OCI-LY7 (cell line): ENCODE data around the gene PDE11A. TPM values are rescaled to one million over a fixed set of nuclear protein-coding genes. Genes with fewer than 3 reads are reported as not detected.

Source experiments
- BruUV-seq: library from RNA; stranded (reverse); fragments of 400-500 nt; replicated peaks from 2 replicates; lab custom pipeline; 2021; lab: Mats Ljungman, UMichigan
- CTCF ChIA-PET: fragments of 300-600 bp; sonication (Branson Sonifier 250); formaldehyde crosslinking; loops from one replicate; lab custom pipeline; 2022; ENCODE audit warnings: antibody characterized with exemption; ENCODE audit not compliant: unreplicated experiment; lab: Charles Lee
- POLR2A ChIA-PET: fragments of 300-600 bp; sonication (Branson Sonifier 250); formaldehyde crosslinking; loops from one replicate; lab custom pipeline; 2022; ENCODE audit warnings: antibody characterized with exemption; lab: Charles Lee
- DNase-seq: peaks from one replicate; pipeline ENCODE4 v3.0.0-alpha.2; 2015; ENCODE audit warnings: low spot score
- H2AFZ ChIP-seq: fragments of 200-600 bp; sonication (generic), shearing (Covaris generic); 2 replicates; pipeline ENCODE4 v1.6.1; 2014; ENCODE audit warnings: mild to moderate bottlenecking, antibody characterized with exemption, low read length, moderate library complexity
- H3K27ac ChIP-seq: fragments of 200-600 bp; sonication (generic); 2 replicates; pipeline ENCODE4 v1.5.1; 2014; ENCODE audit warnings: mixed run types, low read depth, mild to moderate bottlenecking, moderate library complexity, low read length, inconsistent platforms; ENCODE audit not compliant: poor library complexity, severe bottlenecking
- H3K36me3 ChIP-seq: fragments of 200-600 bp; sonication (generic); 2 replicates; pipeline ENCODE4 v1.6.1; 2014; ENCODE audit warnings: mild to moderate bottlenecking, antibody characterized with exemption, low read length, moderate library complexity, mixed read lengths; ENCODE audit not compliant: insufficient read depth
- H3K4me1 ChIP-seq: fragments of 200-600 bp; sonication (generic); 2 replicates; pipeline ENCODE4 v1.5.1; 2014; ENCODE audit warnings: mild to moderate bottlenecking, low read length; ENCODE audit not compliant: insufficient read depth, poor library complexity, severe bottlenecking
- H3K4me2 ChIP-seq: fragments of 200-600 bp; sonication (generic); 2 replicates; pipeline ENCODE4 v1.6.1; 2014; ENCODE audit warnings: mild to moderate bottlenecking, low read length
- H3K4me3 ChIP-seq: fragments of 200-600 bp; sonication (generic); 2 replicates; pipeline ENCODE4 v1.5.1; 2014; ENCODE audit warnings: mild to moderate bottlenecking, low read depth, low read length; ENCODE audit not compliant: poor library complexity, severe bottlenecking
- H3K79me2 ChIP-seq: fragments of 200-600 bp; sonication (generic); 2 replicates; pipeline ENCODE4 v1.6.1; 2016; ENCODE audit warnings: low read depth, mild to moderate bottlenecking, low read length, moderate library complexity, mixed read lengths; ENCODE audit not compliant: insufficient read depth
- H3K9me2 ChIP-seq: fragments of 200-600 bp; sonication (generic); 2 replicates; pipeline ENCODE4 v1.6.1; 2016; ENCODE audit warnings: mild to moderate bottlenecking, low read length, mixed read lengths; ENCODE audit not compliant: insufficient read depth
- H3K9me3 ChIP-seq: fragments of 200-600 bp; sonication (generic); 2 replicates; pipeline ENCODE4 v1.6.1; 2014; ENCODE audit warnings: mild to moderate bottlenecking, mixed run types, low read length, mixed read lengths
- H4K20me1 ChIP-seq: fragments of 200-600 bp; sonication (generic); 2 replicates; pipeline ENCODE4 v1.6.1; 2014; ENCODE audit warnings: mild to moderate bottlenecking, antibody characterized with exemption, low read length, moderate library complexity, mixed read lengths; ENCODE audit not compliant: insufficient read depth
- EZH2phosphoT487 ChIP-seq: fragments of 200-600 bp; sonication (generic); IDR thresholded peaks from 2 replicates; pipeline ENCODE4 v1.6.1; 2018; ENCODE audit warnings: low read depth, borderline replicate concordance, mild to moderate bottlenecking, mixed run types, antibody characterized with exemption, low read length, moderate library complexity, mixed read lengths
- intact Hi-C: fragments of 100-400 bp; cut with micrococcal nuclease; formaldehyde crosslinking; loops from one replicate; pipeline ENCODE4 v1.10.0; 2022; ENCODE audit not compliant: unreplicated experiment
- total RNA-seq, 2 experiments: library from RNA; depleted of rRNA in 1 of 2; stranded (reverse); fragments of >200 nt in 1 of 2; shearing (Covaris generic) in 1 of 2; gene quantifications; 2 replicates each; pipeline ENCODE4 v1.2.3, GENCODE V29; 2014 to 2022
- TF ChIP-seq, protein P1 (sequence below): fragments of 200-600 bp; sonication (generic); conservative IDR thresholded peaks from 2 replicates; pipeline ENCODE4 v1.5.1; 2014; ENCODE audit warnings: mild to moderate bottlenecking, antibody characterized with exemption, low read length, moderate library complexity, mixed read lengths

Gene PDE11A
- total RNA-seq, 2 experiments from 2014 or later = 0.03 TPM; not detected in 1

DNA sequence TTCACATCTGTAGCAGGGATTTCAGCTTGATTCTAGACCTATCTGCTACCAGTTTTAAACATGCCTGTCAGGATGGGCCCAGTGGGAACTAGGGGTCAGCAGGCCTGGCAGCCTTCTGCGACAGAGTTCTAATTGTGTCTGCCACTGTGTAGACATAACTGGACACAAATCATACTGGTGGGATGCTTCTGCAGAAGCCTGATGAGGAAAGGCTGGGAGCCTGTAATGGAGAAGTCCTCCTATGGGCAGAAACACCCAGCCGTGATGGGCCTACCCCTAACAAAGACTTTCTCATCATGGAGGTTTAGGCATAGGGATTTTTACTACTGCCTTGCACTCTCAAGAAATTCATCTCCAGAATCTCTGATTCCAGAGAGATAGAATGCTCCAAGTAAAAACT lies 166.9 kb downstream of the PDE11A start:
- Histone ChIP-seq H3K9me3 (no peaks in the 10 kb centered on the region), H3K9me2 (no peaks in the 10 kb centered on the region), H3K4me1 (no peaks in the 10 kb centered on the region), H4K20me1 (no peaks in the 10 kb centered on the region), H3K36me3 (no peaks in the 10 kb centered on the region), H3K27ac (no peak overlapping the region), H3K4me2 (no peak overlapping the region), H3K4me3 (no peak overlapping the region), H3K79me2 (no peaks in the 10 kb centered on the region), H2AFZ (no peak overlapping the region)
- POLR2A ChIA-PET = no interaction called here
- CTCF ChIA-PET = no interaction called here
- BruUV-seq = no TSS peak
- no peak for TF ChIP-seq EZH2phosphoT487
- TF ChIP-seq, protein P1, sequence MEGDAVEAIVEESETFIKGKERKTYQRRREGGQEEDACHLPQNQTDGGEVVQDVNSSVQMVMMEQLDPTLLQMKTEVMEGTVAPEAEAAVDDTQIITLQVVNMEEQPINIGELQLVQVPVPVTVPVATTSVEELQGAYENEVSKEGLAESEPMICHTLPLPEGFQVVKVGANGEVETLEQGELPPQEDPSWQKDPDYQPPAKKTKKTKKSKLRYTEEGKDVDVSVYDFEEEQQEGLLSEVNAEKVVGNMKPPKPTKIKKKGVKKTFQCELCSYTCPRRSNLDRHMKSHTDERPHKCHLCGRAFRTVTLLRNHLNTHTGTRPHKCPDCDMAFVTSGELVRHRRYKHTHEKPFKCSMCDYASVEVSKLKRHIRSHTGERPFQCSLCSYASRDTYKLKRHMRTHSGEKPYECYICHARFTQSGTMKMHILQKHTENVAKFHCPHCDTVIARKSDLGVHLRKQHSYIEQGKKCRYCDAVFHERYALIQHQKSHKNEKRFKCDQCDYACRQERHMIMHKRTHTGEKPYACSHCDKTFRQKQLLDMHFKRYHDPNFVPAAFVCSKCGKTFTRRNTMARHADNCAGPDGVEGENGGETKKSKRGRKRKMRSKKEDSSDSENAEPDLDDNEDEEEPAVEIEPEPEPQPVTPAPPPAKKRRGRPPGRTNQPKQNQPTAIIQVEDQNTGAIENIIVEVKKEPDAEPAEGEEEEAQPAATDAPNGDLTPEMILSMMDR = no peak
- no peak for DNase-seq
- intact Hi-C loops = no loop called here

DNA sequence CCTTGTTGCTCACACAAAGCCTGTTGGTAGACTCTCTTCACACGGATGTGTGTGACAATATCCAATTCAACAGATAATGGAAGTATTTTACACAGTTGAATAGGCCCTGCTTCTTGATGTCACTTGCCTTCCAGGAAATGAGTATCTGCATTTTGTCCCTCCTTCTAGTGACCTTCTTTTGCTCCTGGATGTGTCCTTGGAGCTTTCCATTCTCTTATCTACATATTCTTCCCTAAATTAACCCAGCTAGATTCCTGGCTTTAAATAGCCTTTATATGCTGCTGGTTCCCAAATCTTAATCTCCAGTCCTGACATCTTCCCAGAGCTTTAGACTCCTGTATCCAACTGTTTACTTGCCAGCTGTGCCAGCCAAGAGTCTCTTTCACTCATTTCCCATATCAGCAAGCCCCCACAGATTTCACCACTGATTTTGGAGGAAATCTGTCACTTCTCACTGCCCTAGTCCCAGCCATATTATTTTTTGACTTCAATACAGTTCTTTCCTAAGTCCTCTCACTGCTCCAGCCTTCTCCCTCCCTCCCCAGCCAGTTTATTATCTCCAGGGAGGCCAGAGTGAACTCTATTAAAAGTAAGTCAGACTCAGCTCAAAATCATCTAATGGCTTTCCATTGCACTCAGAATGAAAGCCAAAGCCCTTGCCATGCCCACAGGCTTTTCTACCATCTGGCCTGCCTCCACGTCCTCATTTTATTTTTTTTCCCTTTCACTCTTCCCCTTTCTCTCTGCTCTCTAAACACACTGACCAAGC lies 170.0 kb downstream of the PDE11A start:
- Histone ChIP-seq H3K36me3 (no peaks in the 10 kb centered on the region), H3K4me3 (no peak overlapping the region), H3K4me2 (no peak overlapping the region), H3K9me3 (no peaks in the 10 kb centered on the region), H3K79me2 (no peaks in the 10 kb centered on the region), H3K9me2 (no peaks in the 10 kb centered on the region), H3K27ac (no peak overlapping the region), H3K4me1 (no peaks in the 10 kb centered on the region), H4K20me1 (no peaks in the 10 kb centered on the region), H2AFZ (no peak overlapping the region)
- no TSS peak for BruUV-seq
- DNase-seq = no peak
- POLR2A ChIA-PET = no interaction called here
- CTCF ChIA-PET = no interaction called here
- TF ChIP-seq, protein P1 = no peak
- no peak for TF ChIP-seq EZH2phosphoT487
- intact Hi-C loops = no loop called here

DNA sequence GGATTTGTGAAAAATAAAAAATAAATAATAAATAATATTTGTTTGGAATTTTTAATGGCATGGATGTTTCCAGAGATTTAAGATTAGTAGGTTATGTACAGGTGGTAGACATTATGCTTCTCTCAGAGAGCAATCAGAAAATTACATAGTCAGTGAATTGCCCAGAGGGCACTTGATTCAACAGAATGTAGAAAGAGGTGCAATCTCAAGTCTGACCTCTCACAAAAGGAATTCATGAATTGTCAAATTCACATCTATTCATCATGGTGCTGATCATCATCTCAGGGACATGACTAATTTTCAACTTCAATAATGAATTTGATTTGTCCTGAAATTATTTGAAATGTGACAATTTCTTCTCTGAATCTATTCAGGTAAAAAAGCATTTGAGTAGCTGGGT lies 172.5 kb downstream of the PDE11A start:
- no peaks in the 10 kb centered on the region for H3K9me2 ChIP-seq
- no peak overlapping the region for H3K27ac ChIP-seq
- no peak for DNase-seq
- no peaks in the 10 kb centered on the region for H3K4me1 ChIP-seq
- H3K9me3 ChIP-seq = no peaks in the 10 kb centered on the region
- TF ChIP-seq, protein P1 = no peak
- no peak for TF ChIP-seq EZH2phosphoT487
- H4K20me1 ChIP-seq = no peaks in the 10 kb centered on the region
- no TSS peak for BruUV-seq
- H3K4me3 ChIP-seq = no peak overlapping the region
- ChIA-PET POLR2A (no interaction called here), CTCF (no interaction called here)
- H2AFZ ChIP-seq = no peak overlapping the region
- H3K36me3 ChIP-seq = no peaks in the 10 kb centered on the region
- intact Hi-C loops = no loop called here
- H3K4me2 ChIP-seq = no peak overlapping the region
- no peaks in the 10 kb centered on the region for H3K79me2 ChIP-seq
